Measurements from ENCODE around the gene TEKT3.

TEKT3 gene

GRCh38 chr17:15265131-15265530 is 76.3 kb downstream of the TEKT3 start, which contains the start of gene PMP22:
Gene PMP22, minus strand, starts transcription at chr17:15265326. Its CDS starts 4,599 bp downstream, at chr17:15260727.
- no peak for DNase-seq (ENCODE audit: low read depth)
- no peak within 1 kb of the TSS for H3K4me3 ChIP-seq (ENCODE audit: low read depth, low read length)
- TF ChIP-seq, protein P1, sequence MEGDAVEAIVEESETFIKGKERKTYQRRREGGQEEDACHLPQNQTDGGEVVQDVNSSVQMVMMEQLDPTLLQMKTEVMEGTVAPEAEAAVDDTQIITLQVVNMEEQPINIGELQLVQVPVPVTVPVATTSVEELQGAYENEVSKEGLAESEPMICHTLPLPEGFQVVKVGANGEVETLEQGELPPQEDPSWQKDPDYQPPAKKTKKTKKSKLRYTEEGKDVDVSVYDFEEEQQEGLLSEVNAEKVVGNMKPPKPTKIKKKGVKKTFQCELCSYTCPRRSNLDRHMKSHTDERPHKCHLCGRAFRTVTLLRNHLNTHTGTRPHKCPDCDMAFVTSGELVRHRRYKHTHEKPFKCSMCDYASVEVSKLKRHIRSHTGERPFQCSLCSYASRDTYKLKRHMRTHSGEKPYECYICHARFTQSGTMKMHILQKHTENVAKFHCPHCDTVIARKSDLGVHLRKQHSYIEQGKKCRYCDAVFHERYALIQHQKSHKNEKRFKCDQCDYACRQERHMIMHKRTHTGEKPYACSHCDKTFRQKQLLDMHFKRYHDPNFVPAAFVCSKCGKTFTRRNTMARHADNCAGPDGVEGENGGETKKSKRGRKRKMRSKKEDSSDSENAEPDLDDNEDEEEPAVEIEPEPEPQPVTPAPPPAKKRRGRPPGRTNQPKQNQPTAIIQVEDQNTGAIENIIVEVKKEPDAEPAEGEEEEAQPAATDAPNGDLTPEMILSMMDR (conservative IDR thresholded peaks at IDR 0.05; ENCODE audit: low read depth, low read length) = no peak

DNA sequence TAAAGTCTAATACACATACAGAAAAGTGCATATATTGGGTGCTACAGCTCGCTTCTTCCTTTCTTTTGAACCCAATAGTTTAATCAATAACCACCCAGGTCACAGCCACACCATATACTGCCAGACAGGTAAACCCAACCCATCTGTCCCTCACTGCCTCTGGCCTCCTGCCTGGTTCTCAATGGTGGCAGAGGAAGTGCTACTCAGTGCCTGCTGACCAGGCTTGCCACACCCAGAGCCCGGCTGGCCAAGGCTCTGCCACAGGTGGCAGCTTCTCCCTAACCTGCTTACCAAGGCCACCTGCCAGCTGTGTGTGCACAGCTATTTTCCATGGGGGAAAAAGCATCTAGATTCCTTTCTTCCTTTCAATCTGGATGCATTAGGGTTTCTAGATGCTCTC is 76.9 kb downstream of the TEKT3 start:
- no peak overlapping the region for H3K4me3 ChIP-seq (ENCODE audit: low read depth, low read length)
- no peak for DNase-seq (ENCODE audit: low read depth)
- TF ChIP-seq, protein P1 (conservative IDR thresholded peaks at IDR 0.05; ENCODE audit: low read depth, low read length) = no peak

- TF ChIP-seq, protein P1 (conservative IDR thresholded peaks at IDR 0.05; ENCODE audit: low read depth, low read length) = no peak
- DNase-seq (ENCODE audit: low read depth) = no peak
- no peak overlapping the region for H3K4me3 ChIP-seq (ENCODE audit: low read depth, low read length)
Measured at GRCh38 chr17:15263680-15264079, 77.7 kb downstream of the TEKT3 start.

DNA sequence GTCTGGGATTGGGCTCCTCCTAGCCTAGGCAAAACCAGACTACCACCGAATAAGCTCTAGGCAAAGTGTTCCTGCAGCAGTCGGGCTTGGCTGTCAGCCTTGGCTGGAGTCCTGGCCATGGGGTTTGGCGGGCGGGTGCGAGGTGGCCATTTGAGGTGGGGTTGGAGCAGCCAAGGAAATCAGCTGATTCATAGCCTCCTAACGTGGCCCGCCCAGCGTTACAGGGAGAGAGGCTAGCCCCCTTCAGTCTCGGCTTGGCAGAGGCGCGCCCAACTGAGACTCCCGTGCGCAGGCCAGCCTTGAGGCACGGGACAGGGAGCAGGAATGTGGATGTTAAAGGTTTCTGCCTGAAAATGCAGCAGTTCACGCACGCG is 78.2 kb downstream of the TEKT3 start:
- H3K4me3 ChIP-seq (ENCODE audit: low read depth, low read length) = peak overlapping the region; percentile 79
- peak; percentile 80 for DNase-seq (ENCODE audit: low read depth)
- TF ChIP-seq, protein P1 (conservative IDR thresholded peaks at IDR 0.05; ENCODE audit: low read depth, low read length) = no peak

- H3K4me3 ChIP-seq (ENCODE audit: low read depth, low read length) = peak overlapping the region; percentile 79
- peak; percentile 82 for DNase-seq (ENCODE audit: low read depth)
Measured at GRCh38 chr17:15262291-15263205, 78.8 kb downstream of the TEKT3 start.

GRCh38 chr17:15261802-15262290 is 79.6 kb downstream of the TEKT3 start:
- TF ChIP-seq, protein P1 (conservative IDR thresholded peaks at IDR 0.05; ENCODE audit: low read depth, low read length) = no peak
- peak overlapping the region; percentile 79 for H3K4me3 ChIP-seq (ENCODE audit: low read depth, low read length)
- peak; percentile 38 for DNase-seq (ENCODE audit: low read depth)

More at GRCh38 chr17:15262291-15263205, 78.8 kb downstream of the TEKT3 start:
- TF ChIP-seq, protein P1 (conservative IDR thresholded peaks at IDR 0.05; ENCODE audit: low read depth, low read length) = peak; percentile 24

Data from choroid plexus epithelial cell (primary cell).